ENCODE data around the gene LRRC10B. TPM values are rescaled to one million over a fixed set of nuclear protein-coding genes. Genes with fewer than 3 reads are reported as not detected.

The LRRC10B gene
- total and polyA plus RNA-seq, 4 donors = 9.2 to 29.3 (median 11.5) TPM

GRCh38 chr11:61486011-61486620 is 22.4 kb upstream of the LRRC10B start:
- ATAC-seq (ENCODE audit: insufficient read depth, low FRiP score) (no peak), DNase-seq (no peak)
- no peaks in the 10 kb centered on the region for H3K9me3 ChIP-seq (ENCODE audit: control insufficient read depth in 4 of 4, insufficient read depth in 3 of 4, low read length in 3 of 4)
- no peaks in the 10 kb centered on the region for H3K27me3 ChIP-seq (ENCODE audit: control insufficient read depth in 3 of 3, insufficient read depth in 3 of 3, low read length in 2 of 3)
- no peak overlapping the region for H3K4me3 ChIP-seq
- no peak for TF ChIP-seq CTCF (IDR thresholded peaks at IDR 0.05; ENCODE audit: control extremely low read depth, extremely low read depth)
- H3K36me3 ChIP-seq (ENCODE audit: control insufficient read depth in 4 of 4, insufficient read depth in 4 of 4, low read length in 4 of 4) = no peaks in the 10 kb centered on the region
- WGBS, 2 donors = 92 to 96% methylated on average over 6 of the region's 6 CpGs
- no peak overlapping the region for H3K9ac ChIP-seq (ENCODE audit: insufficient read depth in 1 of 2, low read length in 2 of 2)
- H3K4me1 ChIP-seq (ENCODE audit: control insufficient read depth in 5 of 5, insufficient read depth in 5 of 5, low read length in 5 of 5) = peaks cover 0 to 23% (median 19%) of the 10 kb centered on the region in 5 donors
- H3K27ac ChIP-seq (ENCODE audit: low read depth in 1 of 2, low read length in 1 of 2) = no peak overlapping the region

- DNase-seq (no peak), ATAC-seq (ENCODE audit: insufficient read depth, low FRiP score) (no peak)
- H3K4me1 ChIP-seq (ENCODE audit: control insufficient read depth in 5 of 5, insufficient read depth in 5 of 5, low read length in 5 of 5) = peaks cover 0 to 23% (median 19%) of the 10 kb centered on the region in 5 donors
- H3K27me3 ChIP-seq (ENCODE audit: control insufficient read depth in 3 of 3, insufficient read depth in 3 of 3, low read length in 2 of 3) = no peaks in the 10 kb centered on the region
- WGBS, 2 donors = 87 to 88% methylated on average over 4 to 5 of the region's 5 CpGs
- no peaks in the 10 kb centered on the region for H3K9me3 ChIP-seq (ENCODE audit: control insufficient read depth in 4 of 4, insufficient read depth in 3 of 4, low read length in 3 of 4)
- TF ChIP-seq CTCF (IDR thresholded peaks at IDR 0.05; ENCODE audit: control extremely low read depth, extremely low read depth) = no peak
- no peaks in the 10 kb centered on the region for H3K36me3 ChIP-seq (ENCODE audit: control insufficient read depth in 4 of 4, insufficient read depth in 4 of 4, low read length in 4 of 4)
- no peak overlapping the region for H3K9ac ChIP-seq (ENCODE audit: insufficient read depth in 1 of 2, low read length in 2 of 2)
- no peak overlapping the region for H3K27ac ChIP-seq (ENCODE audit: low read depth in 1 of 2, low read length in 1 of 2)
- no peak overlapping the region for H3K4me3 ChIP-seq
Measured at GRCh38 chr11:61486779-61487178, 21.8 kb upstream of the LRRC10B start.

GRCh38 chr11:61487342-61488025 is 21.1 kb upstream of the LRRC10B start:
- WGBS, 2 donors = 92 to 95% methylated on average over 4 of the region's 4 CpGs
- TF ChIP-seq CTCF (IDR thresholded peaks at IDR 0.05; ENCODE audit: control extremely low read depth, extremely low read depth) = no peak
- no peak overlapping the region for H3K9ac ChIP-seq (ENCODE audit: insufficient read depth in 1 of 2, low read length in 2 of 2)
- ATAC-seq (ENCODE audit: insufficient read depth, low FRiP score) (no peak), DNase-seq (no peak)
- no peak overlapping the region for H3K27ac ChIP-seq (ENCODE audit: low read depth in 1 of 2, low read length in 1 of 2)
- H3K36me3 ChIP-seq (ENCODE audit: control insufficient read depth in 4 of 4, insufficient read depth in 4 of 4, low read length in 4 of 4) = no peaks in the 10 kb centered on the region
- H3K4me1 ChIP-seq (ENCODE audit: control insufficient read depth in 5 of 5, insufficient read depth in 5 of 5, low read length in 5 of 5) = peaks cover 0 to 23% (median 19%) of the 10 kb centered on the region in 5 donors
- H3K27me3 ChIP-seq (ENCODE audit: control insufficient read depth in 3 of 3, insufficient read depth in 3 of 3, low read length in 2 of 3) = no peaks in the 10 kb centered on the region
- no peaks in the 10 kb centered on the region for H3K9me3 ChIP-seq (ENCODE audit: control insufficient read depth in 4 of 4, insufficient read depth in 3 of 4, low read length in 3 of 4)
- no peak overlapping the region for H3K4me3 ChIP-seq
